ENCODE results near the gene MAML1.

MAML1 gene

DNA sequence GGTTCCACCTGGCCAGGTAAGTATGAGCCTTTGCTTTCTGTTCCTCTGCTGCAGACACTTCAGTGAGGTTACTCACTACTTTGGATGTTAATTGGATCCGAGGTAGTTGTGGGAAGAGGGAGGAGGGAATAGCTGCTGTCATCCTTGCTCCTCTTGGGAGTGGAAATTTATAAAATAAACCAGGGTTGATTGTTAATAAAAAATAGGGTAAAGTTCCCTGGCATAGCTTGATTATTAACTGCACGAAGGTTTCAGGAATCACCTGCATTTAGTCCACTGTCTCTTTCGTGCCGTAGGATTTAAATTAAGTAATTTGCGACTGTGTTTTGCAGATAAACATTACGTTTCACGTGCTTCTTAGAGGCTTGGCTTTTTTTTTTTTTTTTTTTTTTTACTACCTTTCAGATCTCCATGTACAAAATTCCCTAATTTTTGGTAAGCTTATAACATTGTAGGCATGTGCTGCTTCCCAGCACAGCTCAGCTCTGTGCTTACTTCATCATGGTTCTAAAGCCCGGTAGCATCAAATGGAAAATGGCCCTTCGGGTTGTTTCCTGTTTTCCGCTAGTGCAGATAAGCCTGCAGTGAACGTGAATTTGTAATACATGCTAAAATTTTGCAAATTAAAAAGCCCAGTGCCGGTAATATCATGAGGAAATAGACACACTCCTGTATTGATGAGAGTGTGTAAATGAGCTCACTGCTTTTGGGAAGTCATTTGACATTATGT lies 34.3 kb downstream of the MAML1 start:
- H2AFZ ChIP-seq (ENCODE audit: low read depth) = no peak overlapping the region
- TF ChIP-seq, protein P1, sequence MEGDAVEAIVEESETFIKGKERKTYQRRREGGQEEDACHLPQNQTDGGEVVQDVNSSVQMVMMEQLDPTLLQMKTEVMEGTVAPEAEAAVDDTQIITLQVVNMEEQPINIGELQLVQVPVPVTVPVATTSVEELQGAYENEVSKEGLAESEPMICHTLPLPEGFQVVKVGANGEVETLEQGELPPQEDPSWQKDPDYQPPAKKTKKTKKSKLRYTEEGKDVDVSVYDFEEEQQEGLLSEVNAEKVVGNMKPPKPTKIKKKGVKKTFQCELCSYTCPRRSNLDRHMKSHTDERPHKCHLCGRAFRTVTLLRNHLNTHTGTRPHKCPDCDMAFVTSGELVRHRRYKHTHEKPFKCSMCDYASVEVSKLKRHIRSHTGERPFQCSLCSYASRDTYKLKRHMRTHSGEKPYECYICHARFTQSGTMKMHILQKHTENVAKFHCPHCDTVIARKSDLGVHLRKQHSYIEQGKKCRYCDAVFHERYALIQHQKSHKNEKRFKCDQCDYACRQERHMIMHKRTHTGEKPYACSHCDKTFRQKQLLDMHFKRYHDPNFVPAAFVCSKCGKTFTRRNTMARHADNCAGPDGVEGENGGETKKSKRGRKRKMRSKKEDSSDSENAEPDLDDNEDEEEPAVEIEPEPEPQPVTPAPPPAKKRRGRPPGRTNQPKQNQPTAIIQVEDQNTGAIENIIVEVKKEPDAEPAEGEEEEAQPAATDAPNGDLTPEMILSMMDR (conservative IDR thresholded peaks at IDR 0.05; ENCODE audit: low read depth, low read length) = no peak
- no peak overlapping the region for H3K27ac ChIP-seq
- H4K20me1 ChIP-seq (ENCODE audit: insufficient read depth) = no peaks in the 10 kb centered on the region
- H3K4me1 ChIP-seq (ENCODE audit: low read depth, poor library complexity, severe bottlenecking) = peaks cover 11% of the 10 kb centered on the region
- no peak overlapping the region for H3K4me2 ChIP-seq
- no peak overlapping the region for H3K4me3 ChIP-seq (IDR thresholded peaks at IDR 0.05; ENCODE audit: insufficient read depth, low read depth, low read length)
- no peak overlapping the region for H3K9ac ChIP-seq
- no peaks in the 10 kb centered on the region for H3K36me3 ChIP-seq (ENCODE audit: insufficient read depth)
- no peaks in the 10 kb centered on the region for H3K79me2 ChIP-seq (ENCODE audit: insufficient read depth, low read depth)
- no peaks in the 10 kb centered on the region for H3K27me3 ChIP-seq (ENCODE audit: insufficient read depth, low read depth)

DNA sequence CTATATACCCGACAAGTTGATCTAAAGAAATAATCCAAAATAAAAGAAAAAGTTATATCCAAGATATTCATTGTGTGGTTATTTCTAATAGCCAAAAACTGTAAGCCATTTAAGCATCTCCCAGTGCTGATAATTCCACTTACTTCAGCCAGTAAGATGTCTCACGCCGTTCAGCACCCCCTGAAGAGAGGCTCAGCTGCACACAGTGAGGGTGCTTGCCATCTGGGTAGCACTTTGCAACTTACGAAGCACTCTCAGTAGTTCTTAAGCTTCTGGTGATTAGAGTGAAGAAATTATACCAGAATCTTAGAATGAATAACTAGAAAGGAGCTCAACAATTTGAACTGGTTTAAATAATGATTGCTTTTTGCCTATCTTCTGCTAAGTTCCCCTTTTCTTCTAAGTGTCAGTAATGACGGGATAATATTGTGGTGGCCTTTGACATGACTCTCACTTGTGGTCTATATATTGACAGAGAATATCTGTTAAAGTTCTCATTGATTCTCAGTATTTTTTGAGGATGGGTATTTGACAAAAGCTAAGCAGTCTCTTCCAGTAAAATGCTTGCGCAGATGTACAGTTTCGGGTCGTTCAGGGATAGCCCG lies 35.0 kb downstream of the MAML1 start:
- H4K20me1 ChIP-seq (ENCODE audit: insufficient read depth) = no peaks in the 10 kb centered on the region
- no peaks in the 10 kb centered on the region for H3K79me2 ChIP-seq (ENCODE audit: insufficient read depth, low read depth)
- H3K9ac ChIP-seq = no peak overlapping the region
- no peak overlapping the region for H3K27ac ChIP-seq
- no peak overlapping the region for H2AFZ ChIP-seq (ENCODE audit: low read depth)
- H3K27me3 ChIP-seq (ENCODE audit: insufficient read depth, low read depth) = no peaks in the 10 kb centered on the region
- H3K36me3 ChIP-seq (ENCODE audit: insufficient read depth) = no peaks in the 10 kb centered on the region
- TF ChIP-seq, protein P1 (conservative IDR thresholded peaks at IDR 0.05; ENCODE audit: low read depth, low read length) = no peak
- H3K4me3 ChIP-seq (IDR thresholded peaks at IDR 0.05; ENCODE audit: insufficient read depth, low read depth, low read length) = no peak overlapping the region
- no peak overlapping the region for H3K4me2 ChIP-seq
- H3K4me1 ChIP-seq (ENCODE audit: low read depth, poor library complexity, severe bottlenecking) = peaks cover 4% of the 10 kb centered on the region

DNA sequence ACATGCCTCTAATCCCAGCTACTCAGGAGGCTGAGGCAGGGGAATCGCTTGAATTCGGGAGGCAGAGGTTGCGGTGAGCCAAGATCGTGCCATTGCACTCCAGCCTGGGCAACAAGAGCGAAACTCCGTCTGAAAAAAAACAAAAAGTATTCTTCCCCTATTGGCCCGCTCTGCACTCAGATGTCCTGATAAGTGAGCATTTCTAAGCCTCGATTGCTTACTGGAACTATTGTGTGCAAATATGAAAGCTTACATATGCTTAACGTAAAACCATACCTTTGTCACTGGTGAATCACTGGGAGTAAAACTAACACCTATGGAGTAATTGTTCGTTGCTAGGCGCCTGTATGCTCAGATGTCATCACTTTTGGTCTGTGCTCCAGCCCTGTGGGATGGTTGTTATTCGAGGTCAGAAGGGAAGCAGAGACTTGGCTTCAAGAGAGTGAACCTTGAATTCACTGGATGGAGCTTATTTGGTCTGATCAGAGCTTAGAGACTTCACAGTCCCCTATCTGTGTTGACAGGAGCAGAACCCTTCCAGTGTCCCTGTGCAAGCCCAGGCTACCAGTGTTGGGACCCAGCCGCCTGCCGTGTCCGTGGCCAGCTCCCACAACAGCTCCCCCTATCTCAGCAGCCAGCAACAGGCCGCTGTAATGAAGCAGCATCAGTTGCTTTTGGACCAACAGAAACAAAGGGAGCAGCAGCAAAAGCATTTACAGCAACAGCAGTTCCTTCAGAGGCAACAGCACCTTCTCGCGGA lies 35.9 kb downstream of the MAML1 start:
- TF ChIP-seq, protein P1 (conservative IDR thresholded peaks at IDR 0.05; ENCODE audit: low read depth, low read length) = no peak
- H4K20me1 ChIP-seq (ENCODE audit: insufficient read depth) = no peaks in the 10 kb centered on the region
- no peak overlapping the region for H3K4me2 ChIP-seq
- H3K27ac ChIP-seq = no peak overlapping the region
- no peaks in the 10 kb centered on the region for H3K4me1 ChIP-seq (ENCODE audit: low read depth, poor library complexity, severe bottlenecking)
- H2AFZ ChIP-seq (ENCODE audit: low read depth) = no peak overlapping the region
- no peaks in the 10 kb centered on the region for H3K27me3 ChIP-seq (ENCODE audit: insufficient read depth, low read depth)
- no peaks in the 10 kb centered on the region for H3K36me3 ChIP-seq (ENCODE audit: insufficient read depth)
- H3K9ac ChIP-seq = no peak overlapping the region
- no peaks in the 10 kb centered on the region for H3K79me2 ChIP-seq (ENCODE audit: insufficient read depth, low read depth)
- no peak overlapping the region for H3K4me3 ChIP-seq (IDR thresholded peaks at IDR 0.05; ENCODE audit: insufficient read depth, low read depth, low read length)

GRCh38 chr5:179769271-179769670 lies 36.6 kb downstream of the MAML1 start:
- Histone ChIP-seq H4K20me1 (ENCODE audit: insufficient read depth) (no peaks in the 10 kb centered on the region), H3K4me2 (no peak overlapping the region), H3K4me1 (ENCODE audit: low read depth, poor library complexity, severe bottlenecking) (no peaks in the 10 kb centered on the region), H3K27ac (no peak overlapping the region), H3K4me3 (IDR thresholded peaks at IDR 0.05; ENCODE audit: insufficient read depth, low read depth, low read length) (no peak overlapping the region), H3K27me3 (ENCODE audit: insufficient read depth, low read depth) (no peaks in the 10 kb centered on the region), H3K36me3 (ENCODE audit: insufficient read depth) (no peaks in the 10 kb centered on the region), H2AFZ (ENCODE audit: low read depth) (no peak overlapping the region), H3K79me2 (ENCODE audit: insufficient read depth, low read depth) (no peaks in the 10 kb centered on the region), H3K9ac (no peak overlapping the region)
- TF ChIP-seq, protein P1 (conservative IDR thresholded peaks at IDR 0.05; ENCODE audit: low read depth, low read length) = no peak
